NCI-H2029 treated with DMSO at 0.1 percent for 48 hours (cell line): Measurements from ENCODE around the gene ABHD6.
"Not testable (repeated sequence)": the region's sequence is repeated elsewhere in the genome, so short reads cannot be mapped to it uniquely, and the experiment has no call there.

Experiments used
- DNase-seq: peaks from one replicate; lab custom pipeline; 2025; lab: John Stamatoyannopoulos, UW

ABHD6 gene

DNA sequence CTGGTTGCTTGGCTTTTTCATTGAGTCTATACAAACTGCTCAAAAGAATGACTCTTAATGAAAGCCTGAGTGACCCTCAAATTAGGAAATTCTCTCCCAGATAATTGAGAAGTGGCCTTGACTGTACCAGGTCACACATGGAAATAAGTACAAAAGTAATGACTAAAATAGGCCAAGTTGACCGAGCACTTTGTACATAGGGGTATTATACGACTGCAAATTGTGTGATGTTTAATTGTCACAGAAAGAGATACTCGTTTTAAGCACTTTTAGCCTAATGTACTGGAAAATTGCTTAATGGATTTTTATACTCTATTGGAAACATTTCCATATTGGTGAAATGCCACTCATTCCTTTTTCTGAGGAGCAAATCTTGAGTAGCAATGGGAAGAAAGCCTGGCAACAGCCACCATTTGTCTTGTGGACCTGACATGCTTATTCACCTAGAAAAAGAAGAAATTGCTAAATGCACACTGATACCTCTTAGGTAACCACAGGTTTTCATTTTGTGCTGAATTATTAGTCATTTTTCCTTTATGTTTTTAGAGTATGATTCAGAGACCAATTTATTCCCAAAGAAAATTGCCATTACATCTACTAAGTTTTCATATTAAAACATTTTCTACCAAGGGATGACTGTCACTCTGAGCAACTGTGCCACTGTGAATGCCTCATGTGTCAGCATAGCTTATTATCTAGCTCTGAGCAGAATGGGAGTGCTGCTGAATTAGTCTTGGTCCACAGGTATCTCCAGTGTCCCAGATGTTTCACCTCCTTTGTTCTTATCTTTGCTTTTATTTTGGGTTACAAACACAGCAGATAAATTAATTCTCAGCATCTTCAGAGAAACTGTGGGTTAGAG is 86.2 kb downstream of the ABHD6 start:
- no peak for DNase-seq

DNA sequence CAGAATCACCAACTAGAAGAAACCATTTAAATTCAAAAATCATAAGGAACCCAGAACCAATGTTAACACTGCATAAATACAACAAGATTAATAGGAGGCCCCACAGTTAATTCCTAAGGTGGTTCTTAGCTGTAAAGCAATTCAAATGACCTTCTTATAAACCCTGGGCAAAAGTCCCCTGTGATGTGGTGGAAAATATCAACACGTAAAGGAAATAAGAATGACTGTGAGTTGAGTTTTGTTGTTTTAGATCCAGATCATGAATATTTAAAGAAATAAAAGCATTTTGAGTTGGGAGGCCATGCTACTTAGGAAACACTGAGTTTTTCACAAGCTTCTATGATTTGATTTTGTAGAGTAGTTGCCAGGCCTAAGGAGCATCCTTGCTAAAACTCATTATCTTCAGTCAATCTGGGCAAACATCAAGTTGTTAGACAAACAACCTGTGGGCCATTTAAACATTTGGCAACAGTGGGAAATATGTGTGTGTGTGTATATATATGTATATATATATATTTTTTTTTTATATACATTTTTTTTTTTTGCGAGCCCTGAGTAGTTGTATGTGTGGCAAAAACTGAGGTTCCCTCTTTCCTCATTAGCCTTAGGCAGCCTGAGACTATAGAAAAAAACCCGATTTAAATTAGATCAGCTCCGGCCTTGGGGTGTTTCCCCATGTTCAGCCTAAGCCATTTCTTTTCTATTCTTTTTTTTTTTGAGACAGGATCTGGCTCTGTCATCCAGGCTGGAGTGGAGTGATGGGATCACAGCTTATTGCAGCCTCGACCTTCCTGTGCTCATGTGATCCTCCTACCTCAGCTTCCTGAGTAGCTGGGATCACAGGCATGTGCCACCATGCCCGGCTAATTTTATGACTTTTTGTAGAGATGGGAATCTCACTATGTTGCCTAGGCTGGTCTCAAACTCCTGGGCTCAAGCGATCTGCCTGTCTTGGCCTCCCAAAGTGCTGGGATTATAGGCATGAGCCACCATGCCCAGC is 87.1 kb downstream of the ABHD6 start:
- DNase-seq = no peak

DNA sequence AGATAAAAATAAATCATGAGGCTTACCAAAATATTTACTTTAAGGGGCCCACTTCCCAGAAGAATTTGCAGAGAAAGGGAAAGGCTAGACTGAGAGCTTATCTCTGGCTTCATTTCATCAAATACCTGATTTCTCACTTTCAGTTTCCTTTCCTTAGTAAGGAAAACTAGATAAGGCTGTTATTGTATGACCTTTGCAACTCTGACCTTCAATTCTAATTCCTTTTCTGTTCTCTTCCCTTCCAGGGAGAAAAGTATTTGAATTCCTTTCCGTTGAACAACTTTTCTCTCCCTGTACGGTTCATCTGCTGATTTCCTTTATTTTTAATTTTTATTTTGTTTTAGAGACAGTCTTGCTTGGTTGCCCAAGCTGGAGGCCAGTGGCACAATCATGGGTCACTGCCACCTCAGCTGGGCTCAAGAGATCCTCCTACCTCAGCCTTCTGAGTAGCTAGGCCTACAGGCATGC is 88.0 kb downstream of the ABHD6 start:
- DNase-seq = no peak

DNA sequence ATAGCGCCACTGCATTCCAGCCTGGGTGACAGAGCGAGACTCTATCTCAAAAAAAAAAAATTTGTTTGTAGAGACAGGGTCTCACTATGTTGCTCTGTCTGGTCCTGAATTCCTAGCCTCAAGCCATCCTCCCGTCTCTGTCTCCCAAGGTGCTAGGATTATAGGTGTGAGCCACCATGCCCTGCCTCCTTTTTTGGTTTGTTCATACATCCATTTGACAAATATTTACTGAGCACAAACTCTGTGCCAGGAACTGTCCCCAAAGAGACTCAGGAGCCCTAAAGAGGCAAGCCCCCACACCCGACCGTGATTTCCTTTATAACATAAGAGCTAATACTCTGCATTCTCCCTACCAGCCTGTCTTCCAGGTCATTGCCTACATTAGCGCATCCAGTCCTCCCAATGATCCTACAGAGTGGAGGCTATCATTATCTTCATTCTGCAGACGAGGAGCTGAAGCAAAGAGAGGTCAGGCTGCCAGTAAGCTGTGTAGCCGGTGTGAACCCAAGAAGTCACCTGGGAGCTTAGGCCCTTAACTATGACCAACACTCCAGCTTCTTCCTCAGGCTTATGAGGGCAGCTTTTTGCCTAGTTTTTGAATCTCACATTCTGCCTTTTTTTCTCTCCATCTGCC is 88.8 kb downstream of the ABHD6 start:
- DNase-seq = no peak

DNA sequence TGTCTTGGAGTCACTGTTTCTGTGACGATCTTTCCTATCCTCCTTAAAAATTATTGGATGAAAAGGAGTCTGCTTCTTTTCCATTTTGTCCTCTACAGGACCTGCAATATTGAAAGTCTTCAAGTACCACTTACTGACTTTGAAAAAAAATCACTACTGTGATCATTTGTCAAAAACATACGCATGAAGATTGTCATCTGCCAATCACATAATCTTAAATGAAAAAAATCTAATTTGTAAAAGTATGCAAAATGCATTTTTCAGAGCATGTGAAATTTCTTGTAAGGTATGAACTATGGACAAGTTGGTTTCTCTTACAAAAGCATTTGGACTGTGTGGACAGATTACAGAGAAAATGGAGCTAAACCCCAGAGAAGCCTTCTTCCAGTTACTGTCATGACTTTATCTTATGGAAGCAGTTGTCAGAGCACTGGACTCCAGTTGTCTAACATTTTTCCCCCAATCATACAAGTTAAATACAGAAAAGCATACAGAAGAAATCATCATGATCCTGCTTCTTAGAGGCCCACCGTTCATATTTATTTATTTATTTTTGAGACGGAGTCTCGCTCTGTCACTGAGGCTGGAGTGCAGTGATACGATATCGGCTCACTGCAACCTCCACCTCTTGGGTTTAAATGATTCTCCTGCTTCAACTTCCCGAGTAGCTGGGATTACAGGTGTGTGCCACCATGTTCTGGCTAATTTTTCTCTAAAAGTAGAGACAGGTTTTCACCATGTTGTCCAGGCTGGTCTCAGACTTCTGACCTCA is 91.7 kb downstream of the ABHD6 start:
- DNase-seq = no peak

DNA sequence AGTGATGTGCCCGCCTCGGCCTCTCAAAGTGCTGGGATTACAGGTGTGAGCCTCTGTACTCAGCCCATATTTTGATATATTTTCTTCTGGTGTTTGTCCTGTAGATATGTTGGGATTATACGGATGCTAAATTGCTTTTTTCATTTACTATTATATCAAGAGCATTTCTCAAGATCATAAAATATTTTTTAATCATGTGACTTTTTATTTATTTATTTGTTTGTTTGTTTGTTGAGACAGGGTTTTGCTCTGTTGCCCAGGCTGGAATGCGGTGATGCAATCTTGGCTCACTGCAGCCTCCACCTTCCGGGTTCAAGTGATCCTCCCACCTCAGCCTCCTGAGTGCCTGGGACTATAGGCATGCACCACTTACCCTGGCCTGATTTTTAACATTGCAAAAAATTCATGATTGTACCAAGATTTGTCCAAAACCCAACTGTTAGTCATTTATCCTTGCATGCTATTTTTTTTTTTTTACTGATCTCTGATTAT is 92.4 kb downstream of the ABHD6 start:
- no peak for DNase-seq

DNA sequence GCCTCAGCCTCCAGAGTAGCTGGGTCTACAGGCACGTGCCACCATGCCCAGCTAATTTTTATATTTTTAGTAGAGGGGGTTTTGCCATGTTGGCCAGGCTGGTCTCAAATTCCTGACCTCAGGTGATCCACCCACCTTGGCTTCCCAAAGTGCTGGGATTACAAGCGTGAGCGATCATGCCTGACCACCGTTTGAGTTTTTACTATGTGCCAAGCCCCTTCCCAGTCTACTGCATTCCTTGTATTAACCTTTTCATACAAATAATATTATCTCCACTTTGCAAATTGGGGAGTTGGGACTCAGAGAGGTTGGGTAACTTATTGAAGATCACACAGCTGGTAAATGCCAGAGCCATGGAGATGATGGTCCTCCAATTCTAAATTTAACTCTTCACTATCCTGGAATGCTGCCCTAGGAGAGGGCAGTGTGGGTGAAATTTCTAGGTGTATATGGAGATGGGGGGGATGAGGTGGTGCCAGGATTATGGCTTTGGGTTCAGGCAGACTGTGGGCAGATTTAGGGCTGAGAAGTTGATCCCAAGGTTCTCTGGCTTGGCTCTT is 94.1 kb downstream of the ABHD6 start:
- no peak for DNase-seq

DNA sequence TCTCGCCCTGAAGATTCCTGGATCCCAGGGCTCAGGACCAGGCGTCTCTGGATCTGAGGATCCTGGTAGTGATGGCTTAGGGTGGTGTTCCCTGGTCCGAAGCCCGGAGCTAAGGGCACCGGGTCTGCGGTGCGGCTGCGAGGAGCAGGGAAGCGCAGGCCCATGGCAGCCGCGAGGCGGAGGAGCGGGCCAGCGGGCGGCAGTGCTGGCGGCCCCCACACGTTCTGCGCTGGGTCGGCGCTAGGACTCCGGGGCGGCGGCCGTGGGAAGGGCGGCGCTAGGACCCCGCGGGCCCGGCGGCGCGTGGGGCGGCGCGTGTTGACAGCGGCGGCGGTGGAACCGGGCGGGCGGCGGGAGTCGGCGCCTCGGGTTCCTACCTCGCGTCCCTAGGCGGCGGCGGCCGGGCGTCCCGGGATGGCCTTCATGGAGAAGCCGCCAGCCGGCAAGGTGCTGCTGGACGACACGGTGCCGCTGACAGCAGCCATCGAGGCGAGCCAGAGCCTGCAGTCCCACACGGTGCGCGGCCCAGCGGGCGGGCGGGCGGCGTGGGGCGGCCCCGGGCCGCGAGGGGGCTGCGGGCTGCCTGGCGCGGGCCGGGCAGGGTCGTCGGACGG is 95.1 kb downstream of the ABHD6 start, which contains the start of gene PXK:
Gene PXK (plus strand): TSS at position 318 of the 614 bp plus-strand sequence. CDS start 97 bp downstream, at position 415.
- no peak for DNase-seq

DNA sequence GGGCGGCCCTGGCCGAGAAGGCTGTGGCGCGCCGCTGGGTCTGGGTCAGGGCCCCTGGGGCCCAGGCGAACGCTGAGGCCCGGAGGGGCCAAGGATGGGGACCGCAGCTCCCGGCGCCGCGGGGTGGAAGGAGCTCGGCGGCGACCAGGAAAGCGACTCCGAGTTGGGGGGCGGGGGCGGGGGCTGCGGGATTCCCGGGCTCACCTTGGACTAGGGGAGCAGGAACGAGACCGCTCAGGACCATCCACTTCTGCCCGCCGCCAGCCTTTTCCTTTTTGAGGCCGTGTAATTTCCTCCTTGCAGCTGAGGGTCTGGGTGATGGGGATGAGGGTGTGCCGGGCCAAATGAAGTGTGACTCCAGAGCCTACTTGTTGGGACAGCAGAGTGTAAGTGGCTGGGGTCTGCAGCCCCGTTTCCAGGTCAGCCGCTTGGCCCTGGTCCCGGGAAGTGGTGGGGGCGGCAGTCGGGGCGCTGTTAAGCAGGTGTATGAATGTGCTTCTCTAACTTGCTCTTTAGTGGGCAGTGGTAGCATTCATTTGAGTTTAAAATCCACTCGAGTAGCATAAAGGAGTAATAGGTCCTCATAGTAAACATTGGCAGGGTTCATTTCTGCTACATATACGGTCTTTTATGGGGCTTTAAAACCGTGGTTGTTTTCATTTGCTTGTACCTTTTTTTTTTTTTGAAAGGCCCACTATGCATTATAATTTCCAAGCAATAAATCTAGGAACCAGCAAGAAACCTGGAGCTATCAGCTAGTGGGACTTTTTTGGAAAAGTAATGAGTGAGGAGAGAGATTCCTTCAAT is 95.8 kb downstream of the ABHD6 start:
- no peak for DNase-seq

DNA sequence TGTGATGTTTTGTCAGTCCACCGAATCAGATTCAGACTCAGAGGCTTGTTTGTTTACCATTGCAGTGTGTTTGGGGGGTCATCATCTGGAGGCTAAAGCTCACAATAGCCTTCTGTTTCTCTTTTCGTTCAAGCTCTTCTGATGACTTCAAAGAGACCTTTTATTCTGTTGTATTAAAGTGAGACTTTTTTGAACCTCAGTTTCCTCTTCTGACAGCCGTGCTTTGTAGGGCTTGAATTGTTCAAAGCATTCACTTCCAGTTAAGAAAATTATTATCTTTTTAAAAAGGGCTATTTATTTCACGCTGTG is 96.4 kb downstream of the ABHD6 start:
- DNase-seq = no peak

DNA sequence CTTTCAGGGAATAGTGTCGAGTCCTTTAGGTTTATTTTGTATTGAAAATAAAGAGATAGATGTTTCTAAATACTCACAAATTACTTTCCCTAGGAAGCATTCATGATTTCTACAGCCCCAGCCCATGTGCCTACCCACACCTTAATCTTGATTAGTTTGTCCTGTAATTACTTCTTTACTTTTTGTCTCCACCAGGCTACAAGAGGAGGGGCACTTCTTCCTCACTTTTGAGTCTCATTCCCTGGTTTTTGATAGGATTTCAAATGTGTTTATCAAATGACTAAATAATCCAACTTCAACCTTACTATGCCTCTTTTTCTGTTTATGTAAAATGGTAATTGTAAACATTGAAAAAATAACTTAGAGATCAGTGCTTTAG is 96.9 kb downstream of the ABHD6 start:
- DNase-seq = no peak

DNA sequence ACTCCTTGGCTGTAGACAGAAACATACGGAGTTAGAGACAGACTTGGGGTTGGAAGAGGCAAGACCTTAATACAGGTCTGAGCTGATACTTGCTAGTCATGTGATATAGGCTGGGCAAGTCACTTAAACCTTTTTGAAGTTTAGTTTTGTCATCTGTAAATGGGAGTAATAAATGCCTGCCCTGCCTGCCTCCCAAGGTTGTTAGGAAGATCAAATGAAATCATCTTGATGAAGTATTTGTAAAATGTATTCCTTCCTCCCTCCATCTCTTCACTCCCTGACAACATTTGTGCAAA is 98.0 kb downstream of the ABHD6 start:
- no peak for DNase-seq

DNA sequence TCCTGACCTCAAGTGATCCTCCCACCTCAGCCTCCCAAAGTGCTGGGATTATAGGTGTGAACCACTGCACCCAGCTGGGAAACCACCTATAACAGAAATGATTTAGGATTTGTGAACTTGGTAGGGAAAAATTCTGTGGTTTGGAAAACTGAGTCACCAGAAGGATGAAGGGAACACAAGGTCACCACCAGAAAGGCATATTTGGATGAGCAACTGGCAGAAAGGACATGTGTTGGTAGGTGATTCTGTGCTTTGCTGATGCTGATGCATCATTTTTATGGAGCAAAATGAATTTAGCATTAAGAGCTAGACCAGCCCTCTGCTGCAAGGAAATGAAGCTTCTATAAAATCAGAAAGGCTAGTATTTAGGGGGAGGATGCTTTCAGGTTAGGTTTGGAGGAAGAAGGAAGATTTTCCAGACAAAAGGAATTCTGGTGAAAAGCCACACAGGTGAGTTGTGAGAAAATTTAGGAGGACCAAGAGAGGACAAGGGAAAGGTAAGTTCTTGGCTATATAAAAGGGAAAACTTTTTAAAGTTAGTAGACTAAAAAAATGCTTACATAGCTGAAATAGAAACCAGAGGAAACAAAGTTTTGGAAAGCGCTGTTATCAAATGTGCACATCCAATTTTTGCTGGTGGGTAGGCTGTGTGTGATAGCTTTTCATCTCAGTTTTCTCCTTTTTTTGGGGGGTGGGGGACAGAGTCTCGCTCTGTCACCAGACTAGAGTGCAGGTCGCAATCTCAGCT is 98.7 kb downstream of the ABHD6 start:
- no peak for DNase-seq

DNA sequence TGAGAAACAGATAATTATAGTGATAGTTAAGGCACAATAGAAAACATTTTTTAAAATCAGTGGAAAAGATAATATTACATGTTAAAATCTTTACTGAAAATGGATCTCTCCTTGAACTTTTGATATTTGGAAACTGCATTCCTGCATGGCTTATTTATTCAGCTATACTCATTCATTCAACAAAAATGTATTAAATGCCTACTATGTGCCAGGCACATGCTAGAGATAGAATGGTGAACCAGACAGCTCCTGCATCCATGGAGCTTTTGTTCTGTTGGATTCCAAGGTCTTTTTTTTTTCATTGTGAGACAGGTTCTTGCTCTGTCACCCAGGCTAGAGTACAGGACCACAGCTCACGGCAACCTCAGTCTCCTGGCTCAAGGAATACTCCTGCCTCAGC is 99.6 kb downstream of the ABHD6 start:
- no peak for DNase-seq

DNA sequence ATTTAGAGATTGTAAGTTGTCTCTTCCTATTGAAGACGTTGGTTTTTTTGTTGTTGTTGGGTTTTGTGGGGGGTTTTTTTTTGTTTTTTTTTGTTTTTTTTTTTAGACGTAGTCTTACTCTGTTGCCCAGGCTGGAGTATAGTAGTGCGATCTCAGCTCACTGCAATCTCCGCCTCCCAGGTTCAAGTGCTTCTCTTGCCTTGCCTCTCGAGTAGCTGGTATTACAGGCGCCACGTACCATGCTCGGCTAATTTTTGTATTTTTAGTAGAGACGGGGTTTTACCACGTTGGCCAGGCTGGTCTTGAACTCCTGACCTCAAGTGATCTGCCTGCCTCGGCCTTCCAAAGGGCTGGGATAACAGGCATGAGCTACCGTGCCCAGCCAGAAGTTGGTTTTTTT is 101.6 kb downstream of the ABHD6 start:
- DNase-seq = not testable (repeated sequence)

DNA sequence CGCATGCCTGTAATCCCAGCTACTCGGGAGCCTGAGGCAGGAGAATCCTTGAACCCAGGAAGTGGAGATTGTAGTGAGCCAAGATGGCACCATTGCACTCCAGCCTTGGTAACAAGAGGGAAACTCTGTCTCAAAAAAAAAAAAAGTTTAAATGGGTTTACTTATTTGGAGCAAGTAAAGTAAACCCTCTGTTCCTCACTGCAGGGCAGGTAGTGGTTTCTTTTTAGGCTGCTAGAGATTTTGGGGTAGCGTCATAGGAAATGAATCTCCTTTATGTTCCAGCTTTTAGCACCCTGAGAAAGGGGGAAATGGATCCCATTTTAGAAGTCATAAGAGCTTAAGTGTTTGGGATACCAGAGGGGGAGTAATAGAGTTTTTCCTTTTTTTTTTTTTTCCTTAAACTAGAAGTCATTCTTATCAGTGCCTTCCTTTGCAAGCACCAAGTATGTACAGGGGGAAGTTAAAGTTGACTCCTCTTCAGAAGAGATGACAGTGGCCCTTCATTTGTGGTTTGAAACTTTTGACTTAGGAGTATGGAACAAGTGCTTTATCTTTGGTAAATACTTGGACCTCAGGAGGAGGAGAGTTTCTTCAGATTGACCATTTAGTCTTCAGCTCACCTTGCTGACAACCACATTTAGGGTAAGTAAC is 103.1 kb downstream of the ABHD6 start:
- no peak for DNase-seq

DNA sequence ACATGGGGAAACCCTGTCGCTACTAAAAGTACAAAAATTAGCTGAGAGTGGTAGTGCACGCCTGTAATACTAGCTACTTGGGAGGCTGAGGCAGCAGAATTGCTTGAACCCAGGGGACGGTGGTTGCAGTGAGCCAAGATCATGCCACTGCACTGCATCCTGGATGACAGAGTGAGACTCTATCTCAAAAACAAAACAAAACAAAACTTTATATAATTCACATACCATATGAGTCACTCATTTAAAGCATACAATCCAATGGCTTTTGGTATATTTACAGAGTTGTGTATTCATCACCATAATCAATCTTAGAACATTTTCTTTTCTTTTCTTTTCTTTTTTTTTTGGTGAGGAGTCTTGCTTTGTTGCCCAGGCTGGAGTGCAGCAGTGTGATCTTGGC is 103.8 kb downstream of the ABHD6 start:
- DNase-seq = no peak

DNA sequence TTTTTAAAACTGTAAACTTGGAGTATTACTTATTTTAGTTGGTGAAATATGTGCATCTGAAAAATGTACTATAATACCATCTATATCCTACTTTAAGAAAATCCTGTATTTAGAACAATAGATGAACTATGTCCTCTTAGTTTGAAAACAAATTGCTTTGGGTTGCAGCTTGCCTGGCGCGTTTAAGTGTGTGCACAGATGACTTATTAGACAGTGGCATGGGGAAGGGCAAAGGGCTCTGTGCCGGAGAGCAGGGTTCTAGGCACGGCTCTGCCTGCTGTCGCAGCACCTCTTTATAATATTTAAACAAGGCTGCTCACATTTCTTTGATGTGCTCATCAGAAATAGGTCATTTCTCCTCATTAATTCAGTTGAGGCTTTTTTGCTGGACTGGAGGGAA is 105.1 kb downstream of the ABHD6 start:
- no peak for DNase-seq
